GM12875 (cell line): ENCODE data around the gene SIAH1.

ENCODE experiments used
- H3K4me3 ChIP-seq: one replicate; pipeline ENCODE4 v1.5.1; 2011; ENCODE audit warnings: low read depth, low read length, control low read depth
- CTCF ChIP-seq: IDR thresholded peaks from 2 replicates; pipeline ENCODE4 v1.5.1; 2011; ENCODE audit warnings: low read depth, mild to moderate bottlenecking, control low read depth, inconsistent platforms, low read length, moderate library complexity, borderline replicate concordance; ENCODE audit not compliant: insufficient read depth

The SIAH1 gene

GRCh38 chr16:48353565-48354163 is 31.5 kb downstream of the SIAH1 start:
- peak; percentile 78 for TF ChIP-seq CTCF
- H3K4me3 ChIP-seq, result no peak overlapping the region

- no peak for TF ChIP-seq CTCF
- no peak overlapping the region for H3K4me3 ChIP-seq
These were observed 32.4 kb downstream of the SIAH1 start for GRCh38 chr16:48352648-48353390.

- TF ChIP-seq CTCF, result no peak
- H3K4me3 ChIP-seq, result no peak overlapping the region
These were observed 34.5 kb downstream of the SIAH1 start for GRCh38 chr16:48350736-48351135.

GRCh38 chr16:48347980-48348379 is 37.2 kb downstream of the SIAH1 start:
- no peak overlapping the region for H3K4me3 ChIP-seq
- no peak for TF ChIP-seq CTCF

GRCh38 chr16:48347191-48347865 is 37.9 kb downstream of the SIAH1 start:
- TF ChIP-seq CTCF, result no peak
- H3K4me3 ChIP-seq, result no peak overlapping the region

- no peak overlapping the region for H3K4me3 ChIP-seq
- TF ChIP-seq CTCF, result no peak
These were observed 42.6 kb downstream of the SIAH1 start for GRCh38 chr16:48342591-48342990.
